Heart left ventricle (tissue), 16 donors: ENCODE data around the gene BMPR1B. TPM values are rescaled to one million over a fixed set of nuclear protein-coding genes. Genes with fewer than 3 reads are reported as not detected.

Experiments
- ATAC-seq, 4 donors: fragments of 200-7000 bp; cut with Tn5 transposase; one replicate each; pipeline ENCODE4 v1.9.1; 2020 to 2022; ENCODE audit warnings: moderate library complexity in 4 of 4, mild to moderate bottlenecking in 3 of 4, moderate number of reproducible peaks in 1 of 4
- DNase-seq, 5 donors: peaks; one replicate each; pipeline ENCODE4 v3.0.0-alpha.2; 2020
- H3K27ac ChIP-seq, 12 donors: fragments of 200-600 bp; sonication (generic) in 4 of 12; one replicate each; pipeline versions ENCODE4 v1.5.0 to v1.8.0; 2016 to 2022; ENCODE audit warnings: mild to moderate bottlenecking in 2 of 12
- H3K27me3 ChIP-seq, 9 donors: fragments of 200-600 bp; sonication (generic) in 2 of 9; one replicate each; pipeline versions ENCODE4 v1.5.1 to v1.8.0; 2016 to 2022; ENCODE audit warnings: mild to moderate bottlenecking in 3 of 9
- H3K36me3 ChIP-seq, 9 donors: fragments of 200-600 bp; sonication (generic) in 2 of 9; one replicate each; pipeline versions ENCODE4 v1.5.0 to v1.8.0; 2018 to 2022; ENCODE audit warnings: mild to moderate bottlenecking in 2 of 9
- H3K4me1 ChIP-seq, 12 donors: fragments of 200-600 bp; sonication (generic) in 4 of 12; one replicate each; pipeline versions ENCODE4 v1.5.0 to v1.8.0; 2016 to 2022; ENCODE audit warnings: mild to moderate bottlenecking in 3 of 12
- H3K4me3 ChIP-seq, 12 donors: fragments of 200-600 bp; sonication (generic) in 4 of 12; one replicate each; pipeline versions ENCODE4 v1.5.0 to v1.8.0; 2017 to 2022; ENCODE audit warnings: mild to moderate bottlenecking in 9 of 12, moderate library complexity in 4 of 12
- H3K9me3 ChIP-seq, 12 donors: fragments of 200-600 bp; sonication (generic) in 4 of 12; one replicate each; pipeline versions ENCODE4 v1.5.0 to v1.8.0; 2016 to 2022; ENCODE audit warnings: mild to moderate bottlenecking in 1 of 12
- POLR2A ChIP-seq, 2 donors: fragments of 450-650 bp; IDR thresholded peaks; one replicate each; pipeline ENCODE4 v1.6.1; 2017; ENCODE audit warnings: antibody characterized with exemption in 2 of 2, mild to moderate bottlenecking in 2 of 2, moderate library complexity in 2 of 2
- WGBS, 4 donors: extraction: QIAGEN DNeasy Blood & Tissue Kit in 2 of 4; methylation state at CpG; one replicate each; pipeline versions ENCODE4 v1.1.5 to v1.1.7; 2013 to 2018; 5-methylcytosine and 5-hydroxymethylcytosine counted together
- intact Hi-C, 10 donors: fragments of 100-400 bp; cut with DNase I; formaldehyde crosslinking; loops; one replicate each; pipeline versions ENCODE4 v1.11.1 to v1.14.2; 2022
- polyA plus RNA-seq, 2 donors: library from polyadenylated mRNA; stranded (reverse); fragments of 200-250 nt; gene quantifications; one replicate each; pipeline ENCODE4 v1.2.3, GENCODE V29; 2013
- total RNA-seq, 9 donors: library from RNA; depleted of rRNA in 2 of 9; stranded (reverse); fragments of >200 nt in 2 of 9; fragmentation: NEBNext Ultra II Directional in 3 of 9; extraction: Animal tissue kit (Norgen Biotek cat#: 25700) in 3 of 9; gene quantifications; one replicate each; pipeline versions ENCODE4 v1.1.0 to v1.2.4, GENCODE V29; 2016 to 2023
- TF ChIP-seq, protein P1 (sequence below), 12 donors: fragments of 200-600 bp; sonication (generic) in 4 of 12; IDR thresholded peaks; one replicate each; pipeline versions ENCODE4 v1.5.0 to v1.8.0; 2018 to 2022; ENCODE audit warnings: antibody characterized with exemption in 12 of 12, mild to moderate bottlenecking in 5 of 12
- donor health status: ischemic (EF 13 %, LVEDD 7.1; RV severe dilation, severe dysfunction).
- donor health status: healthy with polysubstance abuse.
- donor health status: DM: no; HTN: yes; CAD: no.
- donor health status: DM: no; HTN: no; CAD: no.
- donor health status: ischemic (EF 25% LVEDD 6.9; RV normal size, moderate dysfunction).
- donor health status: ischemic (EF 25% LVEDD 5.7; RV mildly dilated, moderate dysfunction).
- donor health status: healthy.
- donor health status: DM: yes; HTN: yes; CAD: no.
- donor health status: ischemic (EF 35%, LVEDD 5.7; RV mildly dilated, moderate dysfunction).
- donor health status: nonischemic (EF 11% LVEDD 7.7; RV severe dilation, severe dysfunction).
- donor health status: DM: yes; HTN: yes; CAD: no.
- donor health status: PGD.
- donor health status: ischemic (EF 29% LVEDD 5.4; RV normal size, mild dysfunction).
- donor health status: nonischemic (EF 23%, LVEDD 6.1; RV moderate dilation, normal function).

The BMPR1B gene
- total and polyA plus RNA-seq, 11 donors = 0.29 to 7.6 (median 3.8) TPM

DNA sequence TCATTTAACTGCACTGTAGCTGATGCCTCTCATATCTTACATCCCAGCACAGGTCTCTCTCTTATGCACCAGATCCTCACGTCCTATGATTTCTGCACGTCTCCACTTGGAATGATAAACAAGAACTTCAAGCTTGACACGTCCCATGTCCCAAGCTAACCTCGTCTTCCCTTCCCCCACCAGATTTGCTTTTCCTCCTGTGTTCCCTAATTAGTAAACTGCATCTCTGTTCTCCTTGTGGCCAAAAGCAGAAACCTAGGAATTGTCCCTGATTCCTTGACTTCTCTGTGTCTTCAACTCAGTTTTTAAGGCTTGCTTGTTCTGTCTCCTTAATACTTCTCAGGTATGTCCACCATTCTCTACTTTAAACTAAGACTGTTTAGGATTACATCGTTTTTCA lies 171.9 kb downstream of the BMPR1B start:
- Histone ChIP-seq H3K36me3 (no peaks in the 10 kb centered on the region), H3K4me1 (no peaks in the 10 kb centered on the region), H3K27me3 (peaks cover 0 to 5% (median 0%) of the 10 kb centered on the region in 9 donors), H3K4me3 (no peak overlapping the region), H3K9me3 (no peaks in the 10 kb centered on the region), H3K27ac (no peak overlapping the region)
- intact Hi-C loops = no loop called here
- 69 to 74% (median 72%) methylated on average over 5 of the region's 5 CpGs for WGBS, 4 donors
- ATAC-seq (no peak), DNase-seq (no peak)
- TF ChIP-seq, protein P1, sequence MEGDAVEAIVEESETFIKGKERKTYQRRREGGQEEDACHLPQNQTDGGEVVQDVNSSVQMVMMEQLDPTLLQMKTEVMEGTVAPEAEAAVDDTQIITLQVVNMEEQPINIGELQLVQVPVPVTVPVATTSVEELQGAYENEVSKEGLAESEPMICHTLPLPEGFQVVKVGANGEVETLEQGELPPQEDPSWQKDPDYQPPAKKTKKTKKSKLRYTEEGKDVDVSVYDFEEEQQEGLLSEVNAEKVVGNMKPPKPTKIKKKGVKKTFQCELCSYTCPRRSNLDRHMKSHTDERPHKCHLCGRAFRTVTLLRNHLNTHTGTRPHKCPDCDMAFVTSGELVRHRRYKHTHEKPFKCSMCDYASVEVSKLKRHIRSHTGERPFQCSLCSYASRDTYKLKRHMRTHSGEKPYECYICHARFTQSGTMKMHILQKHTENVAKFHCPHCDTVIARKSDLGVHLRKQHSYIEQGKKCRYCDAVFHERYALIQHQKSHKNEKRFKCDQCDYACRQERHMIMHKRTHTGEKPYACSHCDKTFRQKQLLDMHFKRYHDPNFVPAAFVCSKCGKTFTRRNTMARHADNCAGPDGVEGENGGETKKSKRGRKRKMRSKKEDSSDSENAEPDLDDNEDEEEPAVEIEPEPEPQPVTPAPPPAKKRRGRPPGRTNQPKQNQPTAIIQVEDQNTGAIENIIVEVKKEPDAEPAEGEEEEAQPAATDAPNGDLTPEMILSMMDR (IDR thresholded peaks at IDR 0.05) = no peak
- TF ChIP-seq POLR2A (IDR thresholded peaks at IDR 0.05) = no peak

DNA sequence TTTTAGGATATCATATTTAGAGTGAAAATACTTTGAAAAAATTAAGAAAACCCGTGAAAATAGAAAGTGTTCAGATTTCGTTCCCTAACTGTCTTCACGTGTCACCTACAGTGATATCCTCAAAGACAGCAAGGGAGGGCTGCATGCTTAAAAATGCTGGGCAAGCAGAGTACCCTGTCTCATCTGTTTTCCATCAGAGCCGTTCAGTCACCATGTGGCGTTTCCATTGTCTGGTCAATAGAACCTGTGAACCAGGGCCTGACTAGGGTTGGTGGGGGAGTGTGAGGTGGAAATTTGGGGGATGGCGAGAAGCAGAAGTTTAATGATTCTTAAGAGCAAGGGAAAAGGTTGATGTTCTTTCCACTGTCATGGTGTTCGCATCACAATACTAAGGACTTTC lies 173.9 kb downstream of the BMPR1B start:
- WGBS, 4 donors = 83 to 88% (median 85%) methylated on average over 7 of the region's 7 CpGs
- Histone ChIP-seq H3K36me3 (no peaks in the 10 kb centered on the region), H3K9me3 (no peaks in the 10 kb centered on the region), H3K27ac (no peak overlapping the region), H3K4me1 (no peaks in the 10 kb centered on the region), H3K4me3 (no peak overlapping the region), H3K27me3 (peaks cover 0 to 10% (median 0%) of the 10 kb centered on the region in 9 donors)
- ATAC-seq = no peak
- DNase-seq = no peak
- no peak for TF ChIP-seq POLR2A (IDR thresholded peaks at IDR 0.05)
- TF ChIP-seq, protein P1 (IDR thresholded peaks at IDR 0.05) = no peak
- intact Hi-C loops = no loop called here

- H3K27ac ChIP-seq = no peak overlapping the region
- intact Hi-C loops = no loop called here
- H3K9me3 ChIP-seq = no peaks in the 10 kb centered on the region
- H3K4me3 ChIP-seq = no peak overlapping the region
- peaks cover 0 to 17% (median 0%) of the 10 kb centered on the region in 9 donors for H3K27me3 ChIP-seq
- TF ChIP-seq, protein P1 (IDR thresholded peaks at IDR 0.05) = no peak
- no peak for TF ChIP-seq POLR2A (IDR thresholded peaks at IDR 0.05)
- no peaks in the 10 kb centered on the region for H3K4me1 ChIP-seq
- H3K36me3 ChIP-seq = no peaks in the 10 kb centered on the region
- DNase-seq (no peak), ATAC-seq (no peak)
Measured at GRCh38 chr4:94932366-94932765, 174.6 kb downstream of the BMPR1B start.

GRCh38 chr4:94933799-94934198 lies 176.0 kb downstream of the BMPR1B start:
- Histone ChIP-seq H3K9me3 (no peaks in the 10 kb centered on the region), H3K27ac (no peak overlapping the region), H3K36me3 (no peaks in the 10 kb centered on the region), H3K4me1 (no peaks in the 10 kb centered on the region), H3K4me3 (no peak overlapping the region), H3K27me3 (peaks cover 0 to 22% (median 0%) of the 10 kb centered on the region in 9 donors)
- intact Hi-C loops = no loop called here
- ATAC-seq (no peak), DNase-seq (no peak)
- WGBS, 4 donors = 44 to 73% (median 63%) methylated on average over 4 of the region's 4 CpGs
- TF ChIP-seq, protein P1 (IDR thresholded peaks at IDR 0.05) = no peak
- no peak for TF ChIP-seq POLR2A (IDR thresholded peaks at IDR 0.05)
